ENCODE measurements around the gene ZNF544.
A peak's percentile ranks its signal among the peaks of the same experiment; 100 is the strongest.

ZNF544 gene

GRCh38 chr19:58217607-58218391 is 10.9 kb upstream of the ZNF544 start:
- Histone ChIP-seq H2AFZ (no peak overlapping the region), H3K4me3 (ENCODE audit: low read depth, low read length) (no peak overlapping the region), H3K4me2 (ENCODE audit: low read length) (no peak overlapping the region), H3K79me2 (no peaks in the 10 kb centered on the region), H3K27me3 (ENCODE audit: control insufficient read depth, insufficient read depth, low read length) (no peaks in the 10 kb centered on the region), H3K9ac (no peak overlapping the region), H3K27ac (no peak overlapping the region), H3K9me3 (ENCODE audit: control insufficient read depth, low read length) (peaks cover 6% of the 10 kb centered on the region), H3K4me1 (no peaks in the 10 kb centered on the region), H3K36me3 (ENCODE audit: control insufficient read depth, insufficient read depth, low read length) (peaks cover 3% of the 10 kb centered on the region)
- no peak for TF ChIP-seq CTCF (IDR thresholded peaks at IDR 0.05)

GRCh38 chr19:58218899-58219298 is 9.8 kb upstream of the ZNF544 start:
- H3K4me3 ChIP-seq (ENCODE audit: low read depth, low read length): no peak overlapping the region
- H3K27me3 ChIP-seq (ENCODE audit: control insufficient read depth, insufficient read depth, low read length): no peaks in the 10 kb centered on the region
- no peak overlapping the region for H3K4me2 ChIP-seq (ENCODE audit: low read length)
- H3K9ac ChIP-seq: no peak overlapping the region
- H3K79me2 ChIP-seq: no peaks in the 10 kb centered on the region
- H3K27ac ChIP-seq: no peak overlapping the region
- H3K36me3 ChIP-seq (ENCODE audit: control insufficient read depth, insufficient read depth, low read length): no peaks in the 10 kb centered on the region
- H2AFZ ChIP-seq: no peak overlapping the region
- no peaks in the 10 kb centered on the region for H3K4me1 ChIP-seq
- no peak for TF ChIP-seq CTCF (IDR thresholded peaks at IDR 0.05)
- no peaks in the 10 kb centered on the region for H3K9me3 ChIP-seq (ENCODE audit: control insufficient read depth, low read length)

GRCh38 chr19:58227964-58228584 is 640 bp upstream of the ZNF544 start:
- H3K79me2 ChIP-seq: peaks cover 16% of the 10 kb centered on the region
- H3K4me2 ChIP-seq (ENCODE audit: low read length): peak overlapping the region; percentile 67
- TF ChIP-seq CTCF (IDR thresholded peaks at IDR 0.05): no peak
- peak overlapping the region; percentile 94 for H2AFZ ChIP-seq
- no peaks in the 10 kb centered on the region for H3K9me3 ChIP-seq (ENCODE audit: control insufficient read depth, low read length)
- peaks cover 7% of the 10 kb centered on the region for H3K4me1 ChIP-seq
- H3K27ac ChIP-seq: peak overlapping the region; percentile 84
- H3K36me3 ChIP-seq (ENCODE audit: control insufficient read depth, insufficient read depth, low read length): no peaks in the 10 kb centered on the region
- H3K9ac ChIP-seq: peak overlapping the region; percentile 64
- H3K27me3 ChIP-seq (ENCODE audit: control insufficient read depth, insufficient read depth, low read length): no peaks in the 10 kb centered on the region
- peak overlapping the region; percentile 87 for H3K4me3 ChIP-seq (ENCODE audit: low read depth, low read length)

GRCh38 chr19:58229255-58229639 is 533 bp downstream of the ZNF544 start:
- H3K4me2 ChIP-seq (ENCODE audit: low read length): peak overlapping the region; percentile 67
- H3K36me3 ChIP-seq (ENCODE audit: control insufficient read depth, insufficient read depth, low read length): no peaks in the 10 kb centered on the region
- H3K79me2 ChIP-seq: peaks cover 16% of the 10 kb centered on the region
- peak overlapping the region; percentile 87 for H3K4me3 ChIP-seq (ENCODE audit: low read depth, low read length)
- H3K9ac ChIP-seq: no peak overlapping the region
- no peaks in the 10 kb centered on the region for H3K27me3 ChIP-seq (ENCODE audit: control insufficient read depth, insufficient read depth, low read length)
- H3K9me3 ChIP-seq (ENCODE audit: control insufficient read depth, low read length): no peaks in the 10 kb centered on the region
- TF ChIP-seq CTCF (IDR thresholded peaks at IDR 0.05): no peak
- H3K4me1 ChIP-seq: peaks cover 7% of the 10 kb centered on the region
- peak overlapping the region; percentile 84 for H3K27ac ChIP-seq
- peak overlapping the region; percentile 94 for H2AFZ ChIP-seq
